A673 (cell line): ENCODE data around the gene SLC28A1.

Experiments
- CTCF ChIP-seq: fragments of 300-800, 200-600 bp; sonication (generic); conservative IDR thresholded peaks from 2 replicates; pipeline ENCODE4 v1.5.1; 2017; ENCODE audit warnings: low read depth, mild to moderate bottlenecking, antibody characterized with exemption, low read length, moderate library complexity, mixed read lengths
- EZH2 ChIP-seq: fragments of 200-600 bp; sonication (generic); IDR thresholded peaks from 2 replicates; pipeline ENCODE4 v1.6.1; 2017; ENCODE audit warnings: borderline replicate concordance, low read depth, mild to moderate bottlenecking, mixed read lengths, antibody characterized with exemption, low read length; ENCODE audit not compliant: poor library complexity, severe bottlenecking

GRCh38 chr15:84871428-84871985 is 13.0 kb upstream of the SLC28A1 start:
- TF ChIP-seq CTCF (no peak), EZH2 (no peak)
